ENCODE measurements around the gene TUBGCP5.
"Not testable (repeated sequence)": the region's sequence is repeated elsewhere in the genome, so short reads cannot be mapped to it uniquely, and the experiment has no call there.

TUBGCP5 gene

GRCh38 chr15:23039143-23039916 is at the start of gene TUBGCP5:
TSS of gene TUBGCP5 (minus strand) at chr15:23039569. CDS start at chr15:23039543, 26 bp downstream.
- peak; percentile 97 for DNase-seq

- DNase-seq: no peak
These were observed 43.7 kb upstream of the TUBGCP5 start for GRCh38 chr15:23083115-23083514.

GRCh38 chr15:23081996-23082737 is 42.8 kb upstream of the TUBGCP5 start:
- DNase-seq: not testable (repeated sequence)

GRCh38 chr15:23081271-23081670 is 41.9 kb upstream of the TUBGCP5 start:
- DNase-seq: no peak

- DNase-seq: no peak
These were observed 40.4 kb upstream of the TUBGCP5 start for GRCh38 chr15:23079766-23080165.

- DNase-seq: no peak
These were observed 36.6 kb upstream of the TUBGCP5 start for GRCh38 chr15:23075927-23076326.

GRCh38 chr15:23074684-23075083 is 35.3 kb upstream of the TUBGCP5 start:
- DNase-seq: no peak

- no peak for DNase-seq
These were observed 34.7 kb upstream of the TUBGCP5 start for GRCh38 chr15:23073890-23074646.

GRCh38 chr15:23072633-23073032 is 33.3 kb upstream of the TUBGCP5 start:
- DNase-seq: no peak

- no peak for DNase-seq
These were observed 30.3 kb upstream of the TUBGCP5 start for GRCh38 chr15:23069496-23070166.

- DNase-seq: no peak
These were observed 28.0 kb upstream of the TUBGCP5 start for GRCh38 chr15:23067416-23067815.

- DNase-seq: no peak
These were observed 26.5 kb upstream of the TUBGCP5 start for GRCh38 chr15:23065836-23066235.

- no peak for DNase-seq
These were observed 24.8 kb upstream of the TUBGCP5 start for GRCh38 chr15:23064156-23064555.

- DNase-seq: no peak
These were observed 18.3 kb upstream of the TUBGCP5 start for GRCh38 chr15:23057707-23058106.

GRCh38 chr15:23055316-23055715 is 15.9 kb upstream of the TUBGCP5 start:
- no peak for DNase-seq

- DNase-seq: no peak
These were observed 13.2 kb upstream of the TUBGCP5 start for GRCh38 chr15:23052522-23052921.

- no peak for DNase-seq
These were observed 11.3 kb upstream of the TUBGCP5 start for GRCh38 chr15:23050708-23051107.

- DNase-seq: no peak
These were observed 10.7 kb upstream of the TUBGCP5 start for GRCh38 chr15:23049984-23050628.

- DNase-seq: not testable (repeated sequence)
These were observed 9.4 kb upstream of the TUBGCP5 start for GRCh38 chr15:23048572-23049282.

GRCh38 chr15:23043987-23044386 is 4.6 kb upstream of the TUBGCP5 start:
- not testable (repeated sequence) for DNase-seq

- DNase-seq: not testable (repeated sequence)
These were observed 4.2 kb upstream of the TUBGCP5 start for GRCh38 chr15:23043535-23043934.

GRCh38 chr15:23041736-23042135 is 2.4 kb upstream of the TUBGCP5 start:
- not testable (repeated sequence) for DNase-seq

All from stimulated activated CD8-positive, alpha-beta memory T cell treated with anti-CD3 and anti-CD28 coated beads, Interleukin-4, amount 100 ng/mL, for 48 hours (primary cell).